LNCAP (cell line): Measurements from ENCODE around the gene GABRG3.

Experiments
- CTCF ChIP-seq: fragments of 450-650 bp; IDR thresholded peaks from 2 replicates; pipeline ENCODE4 v1.5.1; 2017; ENCODE audit warnings: mild to moderate bottlenecking

GABRG3 gene

GRCh38 chr15:27183201-27183600 lies 212.2 kb downstream of the GABRG3 start:
- TF ChIP-seq CTCF, result no peak

- TF ChIP-seq CTCF, result no peak
These were observed 225.7 kb downstream of the GABRG3 start for GRCh38 chr15:27196691-27197090.

- no peak for TF ChIP-seq CTCF
These were observed 230.4 kb downstream of the GABRG3 start for GRCh38 chr15:27201425-27201824.

- no peak for TF ChIP-seq CTCF
These were observed 239.2 kb downstream of the GABRG3 start for GRCh38 chr15:27210176-27210575.

GRCh38 chr15:27214032-27214431 lies 243.1 kb downstream of the GABRG3 start:
- no peak for TF ChIP-seq CTCF

- no peak for TF ChIP-seq CTCF
These were observed 244.0 kb downstream of the GABRG3 start for GRCh38 chr15:27214961-27215360.

GRCh38 chr15:27218426-27218825 lies 247.4 kb downstream of the GABRG3 start:
- TF ChIP-seq CTCF, result no peak

- TF ChIP-seq CTCF, result no peak
These were observed 248.7 kb downstream of the GABRG3 start for GRCh38 chr15:27219636-27220035.
